OCI-LY7 (cell line): ENCODE measurements around the gene COMP.

Source experiments
- CTCF ChIP-seq: fragments of 200-600 bp; sonication (generic); conservative IDR thresholded peaks from 2 replicates; pipeline ENCODE4 v1.5.1; 2014; ENCODE audit warnings: mild to moderate bottlenecking, antibody characterized with exemption, low read length, moderate library complexity, mixed read lengths
- EZH2phosphoT487 ChIP-seq: fragments of 200-600 bp; sonication (generic); IDR thresholded peaks from 2 replicates; pipeline ENCODE4 v1.6.1; 2018; ENCODE audit warnings: low read depth, borderline replicate concordance, mild to moderate bottlenecking, mixed run types, antibody characterized with exemption, low read length, moderate library complexity, mixed read lengths

GRCh38 chr19:18756896-18757295 lies 34.2 kb downstream of the COMP start:
- TF ChIP-seq CTCF = no peak
- no peak for TF ChIP-seq EZH2phosphoT487
